Activated T-helper 1 cell treated with anti-CD3 and anti-CD28 coated beads, Interleukin-2, amount 50 U/mL, for 16 hours (primary cell): ENCODE results near the gene ARMC9.

Experiments
- DNase-seq, 2 donors: peaks; one replicate each; pipeline ENCODE4 v3.0.0-alpha.2; 2020; ENCODE audit warnings: low read depth in 1 of 2, low spot score in 1 of 2

The ARMC9 gene

GRCh38 chr2:231203087-231203486 is 4.7 kb downstream of the ARMC9 start:
- no peak for DNase-seq

DNA sequence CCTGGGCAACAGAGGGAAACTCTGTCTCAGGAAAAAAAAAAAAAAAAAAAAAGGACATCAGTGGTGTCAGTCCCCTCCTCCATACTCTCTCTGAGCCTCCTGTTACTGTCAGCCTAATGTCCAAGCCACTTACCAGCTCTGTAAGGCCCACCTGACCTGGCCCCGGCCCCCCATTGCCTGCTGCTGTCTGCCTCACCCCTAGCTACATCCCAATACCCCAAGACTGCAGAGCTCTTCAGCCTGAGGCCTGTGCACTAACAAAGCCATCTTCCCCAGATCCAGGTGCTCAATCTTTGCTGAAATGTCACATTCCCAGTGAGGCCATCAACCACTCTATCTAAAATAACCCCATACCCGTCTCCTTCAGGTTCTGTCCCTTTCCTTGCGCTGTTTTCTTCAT is 5.7 kb downstream of the ARMC9 start:
- no peak for DNase-seq

GRCh38 chr2:231204581-231204980 is 6.2 kb downstream of the ARMC9 start:
- no peak for DNase-seq

DNA sequence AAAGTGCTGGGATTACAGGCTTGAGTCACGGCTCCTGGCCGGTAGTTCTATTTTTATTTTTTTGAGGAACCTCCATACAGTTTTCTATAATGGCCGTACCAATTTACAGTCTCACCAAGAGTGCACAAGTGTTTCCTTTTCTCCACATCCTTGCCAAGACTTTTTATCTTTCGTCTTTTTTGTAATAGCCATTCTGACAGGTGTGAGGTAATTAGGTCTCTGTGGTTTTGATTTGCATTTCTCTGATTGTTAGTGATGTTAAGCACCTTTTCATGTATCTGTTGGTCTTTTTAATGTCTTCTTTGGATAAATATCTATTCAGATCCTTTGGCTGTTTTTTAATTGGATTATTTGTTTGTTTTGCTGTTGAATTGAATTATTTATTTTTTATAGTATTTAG is 9.3 kb downstream of the ARMC9 start:
- no peak for DNase-seq

DNA sequence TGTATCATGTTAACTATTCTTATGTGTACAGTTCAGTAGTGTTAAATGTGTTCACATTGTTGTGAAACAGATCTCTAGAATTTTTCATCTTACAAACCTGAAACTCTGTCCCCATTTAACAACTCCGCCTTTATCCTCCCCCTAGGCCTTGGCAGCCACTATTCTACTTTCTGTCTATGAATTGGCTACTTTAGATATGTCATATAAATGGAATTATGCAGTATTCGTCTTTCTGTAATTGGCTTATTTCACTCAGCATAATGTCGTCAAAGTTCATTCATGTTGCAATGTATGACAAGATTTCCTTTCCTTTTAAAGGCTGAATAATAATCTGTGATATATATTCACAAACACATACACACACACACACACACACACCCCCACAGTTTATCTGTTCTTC is 12.4 kb downstream of the ARMC9 start:
- no peak for DNase-seq

GRCh38 chr2:231211486-231211885 is 13.1 kb downstream of the ARMC9 start:
- DNase-seq: no peak

DNA sequence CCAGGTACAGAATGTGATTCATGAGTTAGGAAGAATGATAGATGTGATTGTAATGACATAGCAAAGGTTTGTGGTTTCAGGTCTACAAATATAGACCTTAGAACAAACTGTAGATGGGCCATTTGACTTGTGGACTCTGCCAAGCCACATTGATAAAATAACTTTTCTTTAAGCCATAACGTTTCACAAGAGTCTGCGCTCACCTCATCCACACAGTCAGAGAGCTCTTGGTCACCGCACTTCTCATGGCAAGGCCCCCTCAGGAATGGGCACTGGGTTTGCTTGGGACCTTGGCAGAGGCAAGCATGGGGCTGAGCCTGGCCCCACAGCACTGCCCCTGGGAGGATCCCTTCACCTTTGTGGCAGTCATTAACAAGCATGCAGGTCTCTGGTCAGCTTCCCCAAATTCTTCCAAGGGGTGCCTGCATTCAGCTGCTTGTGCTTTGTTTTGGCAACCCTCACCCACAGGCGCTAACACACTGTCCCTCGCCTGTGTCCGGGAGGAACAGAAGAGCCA is 14.0 kb downstream of the ARMC9 start:
- DNase-seq: no peak

DNA sequence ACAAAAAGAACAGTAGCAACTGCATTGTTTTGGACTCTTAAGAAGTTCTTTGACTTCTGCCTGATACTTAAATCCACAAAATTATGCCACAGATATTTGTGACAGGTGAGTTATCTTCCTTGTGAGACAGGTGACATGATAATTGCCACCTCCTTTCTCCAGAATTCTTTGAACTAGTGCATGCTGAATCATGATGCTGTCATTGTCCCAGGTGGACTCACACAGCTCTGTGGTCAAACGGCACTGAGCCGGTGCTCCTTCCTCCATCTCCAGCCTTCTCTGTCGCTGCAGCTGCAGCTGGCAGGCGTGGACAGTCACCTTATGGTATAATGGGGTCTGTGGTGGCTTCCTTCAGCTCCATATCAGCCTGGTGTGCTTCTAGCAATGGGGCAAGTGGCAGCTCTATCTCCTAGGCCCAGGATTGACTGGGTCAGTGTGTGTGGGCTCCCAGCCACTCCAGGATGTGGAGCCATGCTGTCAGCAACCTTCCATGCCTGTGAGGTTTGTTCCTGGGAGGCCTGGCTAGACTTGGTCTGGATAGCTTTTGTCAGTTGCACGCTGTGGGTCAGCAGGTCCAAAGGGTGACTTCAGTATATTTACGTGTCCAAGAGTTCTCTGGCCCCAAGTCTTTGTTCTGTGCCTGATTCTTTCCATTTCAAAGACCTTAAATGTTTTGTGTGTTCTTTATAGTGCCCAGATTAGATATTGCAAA is 15.7 kb downstream of the ARMC9 start:
- DNase-seq: no peak

- no peak for DNase-seq
Observed at GRCh38 chr2:231218366-231218765, 19.9 kb downstream of the ARMC9 start.

GRCh38 chr2:231219289-231219688 is 20.9 kb downstream of the ARMC9 start:
- DNase-seq: no peak

DNA sequence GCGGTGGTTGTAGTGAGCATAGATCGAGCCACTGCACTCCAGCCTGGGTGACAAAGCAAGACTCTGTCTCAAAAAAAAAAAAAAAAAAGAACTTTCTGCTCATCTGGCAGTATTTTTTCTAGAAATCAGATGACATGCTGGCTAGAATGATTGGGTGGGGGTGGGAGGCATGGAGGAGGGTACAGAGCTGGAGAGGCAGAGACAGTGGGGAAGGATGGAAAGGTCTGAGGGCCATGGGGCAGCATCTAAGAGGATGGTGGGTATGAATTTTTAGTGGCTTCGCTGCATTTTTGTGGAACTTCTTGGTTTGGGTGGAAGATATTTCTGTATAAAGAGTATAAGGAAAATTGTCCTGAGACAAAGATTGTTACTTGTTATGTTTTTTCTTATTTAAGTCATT is 23.3 kb downstream of the ARMC9 start:
- DNase-seq: no peak

DNA sequence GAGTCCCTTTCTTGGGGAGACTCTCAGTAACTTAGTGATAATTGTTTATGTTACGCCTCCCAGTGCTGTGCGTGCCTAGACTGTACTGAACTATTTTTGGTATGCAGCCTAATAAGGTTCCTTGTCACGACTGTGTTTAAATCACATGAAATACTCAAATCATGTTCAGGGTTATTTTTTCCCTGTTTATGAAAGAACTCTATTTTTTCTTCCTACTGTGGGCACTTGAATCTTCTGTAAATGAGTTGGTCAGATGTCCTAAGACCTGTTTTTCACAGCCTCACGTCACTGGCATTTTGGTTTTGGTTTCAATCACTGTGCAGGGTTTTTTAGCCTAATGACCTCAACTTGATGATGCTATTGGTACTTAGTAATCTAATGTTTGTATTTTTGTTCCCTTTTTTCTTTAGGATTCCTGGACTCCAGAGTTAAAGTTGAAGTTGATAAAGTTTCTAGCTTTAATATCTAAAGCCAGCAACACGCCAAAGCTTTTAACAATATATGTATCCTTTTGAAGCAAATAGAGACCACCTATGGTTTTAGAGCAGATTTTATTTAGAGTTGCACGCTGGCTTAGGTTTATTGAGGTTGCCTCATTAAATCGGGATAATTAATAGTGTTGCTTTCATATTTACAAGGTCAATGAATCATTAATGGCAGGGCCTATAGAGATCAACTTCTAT is 24.0 kb downstream of the ARMC9 start:
- DNase-seq: no peak

- DNase-seq: no peak
Observed at GRCh38 chr2:231223001-231223375, 24.6 kb downstream of the ARMC9 start.

- DNase-seq: no peak
Observed at GRCh38 chr2:231223458-231223976, 25.1 kb downstream of the ARMC9 start.

GRCh38 chr2:231227310-231228162 is 29.1 kb downstream of the ARMC9 start:
- no peak for DNase-seq

DNA sequence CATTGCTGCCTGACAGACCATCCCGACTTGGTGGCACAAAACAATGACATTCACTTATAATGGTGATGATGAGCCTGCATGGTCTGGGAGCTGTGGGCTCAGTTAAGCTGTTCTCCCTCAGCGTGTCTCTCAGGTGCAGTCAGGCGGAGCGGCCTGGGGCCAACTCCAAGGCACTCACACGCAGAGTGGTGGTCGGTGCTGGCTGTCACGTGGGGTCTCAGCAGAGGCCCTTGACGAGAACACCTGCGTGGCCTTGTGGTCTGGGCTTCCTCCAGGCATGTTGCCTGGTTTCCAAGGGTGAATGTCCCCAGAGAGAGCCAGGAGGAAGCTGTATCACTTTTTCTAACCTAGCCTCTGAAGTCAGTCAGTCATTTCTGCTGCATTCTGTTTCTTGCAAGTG is 29.8 kb downstream of the ARMC9 start:
- DNase-seq: no peak

GRCh38 chr2:231228974-231229529 is 30.6 kb downstream of the ARMC9 start:
- no peak for DNase-seq

DNA sequence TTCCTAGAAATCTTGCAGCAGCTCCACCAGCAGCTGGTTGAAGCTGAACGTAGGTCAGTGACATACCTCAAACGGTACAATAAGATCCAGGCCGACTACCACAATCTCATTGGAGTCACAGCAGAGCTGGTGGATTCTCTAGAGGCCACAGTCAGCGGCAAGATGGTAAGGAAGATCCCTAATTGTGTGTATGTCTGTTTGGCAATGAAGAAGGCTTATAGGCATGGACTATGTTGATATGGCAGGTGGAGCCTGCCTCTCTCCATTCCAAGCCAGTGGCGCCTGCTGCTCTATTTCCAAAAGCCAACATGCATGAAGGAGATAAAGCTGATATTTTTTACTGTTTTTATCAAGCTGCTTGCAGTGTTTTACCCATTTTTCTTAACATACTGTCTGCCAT is 36.8 kb downstream of the ARMC9 start:
- DNase-seq: no peak

DNA sequence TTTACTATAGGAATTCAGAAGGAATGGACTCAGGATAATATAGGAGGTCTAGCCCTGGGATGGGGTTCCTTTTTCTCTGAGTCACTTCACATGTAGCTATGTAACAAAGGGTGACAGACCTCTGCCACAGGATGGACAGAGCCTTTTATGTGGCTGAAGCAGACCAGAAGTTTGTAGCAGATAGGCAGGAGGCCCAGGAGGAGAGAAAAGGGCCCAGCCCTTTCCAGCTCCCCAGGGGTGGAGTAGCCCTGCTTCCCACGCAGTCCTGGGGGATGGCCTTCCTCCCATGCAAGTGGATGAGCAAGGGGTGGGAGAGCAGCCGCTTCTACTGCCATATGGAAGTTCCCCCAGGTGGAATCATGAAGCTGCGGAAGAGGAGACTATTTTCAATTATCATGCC is 40.3 kb downstream of the ARMC9 start:
- no peak for DNase-seq

GRCh38 chr2:231239751-231240150 is 41.3 kb downstream of the ARMC9 start:
- DNase-seq: no peak

DNA sequence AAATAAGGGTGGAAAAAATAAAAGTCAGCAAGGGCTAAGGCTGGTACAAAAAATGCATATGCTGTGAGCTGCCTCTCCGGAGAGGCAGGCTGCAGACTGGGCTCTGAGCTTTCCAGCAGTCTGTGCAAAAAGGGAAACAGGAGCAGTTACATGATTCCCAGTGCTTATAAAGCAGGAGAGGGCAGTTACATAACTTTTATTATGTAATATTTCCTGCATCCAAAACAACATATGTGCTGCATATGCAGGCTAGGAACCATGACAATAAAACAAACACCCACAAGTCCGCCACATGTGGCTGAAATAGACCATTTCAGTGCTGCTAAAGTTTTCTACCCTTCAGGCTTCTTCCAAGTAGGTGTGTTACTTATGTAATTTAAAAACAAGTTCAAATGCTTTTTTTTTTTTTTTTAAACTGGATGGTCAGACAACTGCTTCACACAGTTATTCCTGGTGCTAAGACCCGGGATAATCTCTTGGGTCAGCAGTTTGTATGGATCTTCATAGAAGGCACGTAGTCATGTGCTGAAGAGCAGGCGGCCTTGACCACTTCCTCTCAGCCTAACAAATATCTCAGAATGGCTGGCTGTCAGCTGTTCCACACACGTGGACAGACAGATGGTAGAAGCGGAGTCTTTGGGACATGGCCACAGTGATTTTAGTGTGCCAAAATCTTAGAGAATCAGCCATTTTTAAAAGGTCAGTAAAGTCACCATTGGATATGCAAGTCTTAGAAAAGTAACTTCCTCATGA is 43.5 kb downstream of the ARMC9 start:
- DNase-seq: no peak
